DOHH2 (cell line): ENCODE data around the gene PTK7.

ENCODE experiments used
- H3F3A ChIP-seq: fragments of 200-600 bp; sonication (generic), shearing (Covaris generic); 2 replicates; pipeline ENCODE4 v1.6.0; 2016; ENCODE audit warnings: antibody characterized with exemption, mild to moderate bottlenecking; ENCODE audit not compliant: control insufficient read depth, insufficient read depth
- H3K27ac ChIP-seq: fragments of 200-600 bp; sonication (generic); 2 replicates; pipeline ENCODE4 v1.5.1; 2014; ENCODE audit warnings: low read depth, mild to moderate bottlenecking, low read length, moderate library complexity
- H3K27me3 ChIP-seq: fragments of 200-600 bp; sonication (generic); 2 replicates; pipeline ENCODE4 v1.6.1; 2014; ENCODE audit warnings: mild to moderate bottlenecking, low read length, mixed read lengths; ENCODE audit not compliant: control insufficient read depth
- H3K36me3 ChIP-seq: fragments of 200-600 bp; sonication (generic); 2 replicates; pipeline ENCODE4 v1.6.1; 2014; ENCODE audit warnings: mild to moderate bottlenecking, low read length, moderate library complexity, mixed read lengths; ENCODE audit not compliant: control insufficient read depth
- H3K4me1 ChIP-seq: fragments of 200-600 bp; sonication (generic); 2 replicates; pipeline ENCODE4 v1.6.1; 2014; ENCODE audit warnings: mild to moderate bottlenecking, low read length, mixed read lengths; ENCODE audit not compliant: control insufficient read depth
- H3K4me2 ChIP-seq: fragments of 200-600 bp; sonication (generic); 2 replicates; pipeline ENCODE4 v1.6.0; 2014; ENCODE audit warnings: mild to moderate bottlenecking, low read length, moderate library complexity
- H3K4me3 ChIP-seq: fragments of 200-600 bp; sonication (generic); 2 replicates; pipeline ENCODE4 v1.5.1; 2014; ENCODE audit warnings: mild to moderate bottlenecking, low read length, mixed read lengths
- H3K79me2 ChIP-seq: fragments of 200-600 bp; sonication (generic); 2 replicates; pipeline ENCODE4 v1.6.1; 2014; ENCODE audit warnings: mild to moderate bottlenecking, low read length, mixed read lengths; ENCODE audit not compliant: control insufficient read depth
- H3K9me2 ChIP-seq: fragments of 200-600 bp; sonication (generic); replicated peaks from 2 replicates; pipeline ENCODE4 v1.6.1; 2014; ENCODE audit warnings: mild to moderate bottlenecking, low read length, mixed read lengths; ENCODE audit not compliant: control insufficient read depth
- H3K9me3 ChIP-seq: fragments of 200-600 bp; sonication (generic); 2 replicates; pipeline ENCODE4 v1.6.1; 2014; ENCODE audit warnings: antibody characterized with exemption, low read length, mixed read lengths; ENCODE audit not compliant: control insufficient read depth, insufficient read depth
- H4K20me1 ChIP-seq: fragments of 200-600 bp; sonication (generic); 2 replicates; pipeline ENCODE4 v1.6.0; 2014; ENCODE audit warnings: low read depth, mild to moderate bottlenecking, antibody characterized with exemption, low read length, moderate library complexity; ENCODE audit not compliant: control insufficient read depth, insufficient read depth
- CTCF ChIP-seq: fragments of 200-600 bp; sonication (generic); IDR thresholded peaks from one replicate; pipeline ENCODE4 v1.5.1; 2014; ENCODE audit warnings: antibody characterized with exemption, mild to moderate bottlenecking, low read depth, low read length; ENCODE audit not compliant: poor library complexity, severe bottlenecking
- EZH2phosphoT487 ChIP-seq: fragments of 200-600 bp; sonication (generic); IDR thresholded peaks from 2 replicates; pipeline ENCODE4 v1.6.1; 2017; ENCODE audit warnings: borderline replicate concordance, mild to moderate bottlenecking, antibody characterized with exemption, low read length, moderate library complexity, mixed read lengths

Gene PTK7

GRCh38 chr6:43122146-43122545, 46.0 kb downstream of the PTK7 start:
- Histone ChIP-seq H3K9me3 (no peaks in the 10 kb centered on the region), H3K4me1 (no peaks in the 10 kb centered on the region), H4K20me1 (no peaks in the 10 kb centered on the region; the same call in 1 of the 2 replicates), H3F3A (no peaks in the 10 kb centered on the region), H3K4me3 (no peak overlapping the region), H3K4me2 (no peak overlapping the region), H3K9me2 (no peaks in the 10 kb centered on the region), H3K27ac (no peak overlapping the region), H3K27me3 (peaks cover 7% of the 10 kb centered on the region; the same call in 1 of the 2 replicates), H3K36me3 (no peaks in the 10 kb centered on the region), H3K79me2 (no peaks in the 10 kb centered on the region)
- TF ChIP-seq EZH2phosphoT487 (no peak), CTCF (no peak)

- H3K9me3 ChIP-seq, result no peaks in the 10 kb centered on the region
- peaks cover 7% of the 10 kb centered on the region; the same call in 1 of the 2 replicates for H3K27me3 ChIP-seq
- no peaks in the 10 kb centered on the region for H3K4me1 ChIP-seq
- H3K79me2 ChIP-seq, result no peaks in the 10 kb centered on the region
- no peak overlapping the region for H3K4me3 ChIP-seq
- TF ChIP-seq CTCF (no peak), EZH2phosphoT487 (no peak)
- H3K27ac ChIP-seq, result no peak overlapping the region
- H3K4me2 ChIP-seq, result no peak overlapping the region
- no peaks in the 10 kb centered on the region for H3K9me2 ChIP-seq
- no peaks in the 10 kb centered on the region; the same call in 1 of the 2 replicates for H4K20me1 ChIP-seq
- H3F3A ChIP-seq, result no peaks in the 10 kb centered on the region
- H3K36me3 ChIP-seq, result no peaks in the 10 kb centered on the region
Observed at GRCh38 chr6:43123461-43124314, 47.6 kb downstream of the PTK7 start.

GRCh38 chr6:43124481-43124880, 48.4 kb downstream of the PTK7 start:
- H3K4me1 ChIP-seq, result no peaks in the 10 kb centered on the region
- no peaks in the 10 kb centered on the region; the same call in 1 of the 2 replicates for H4K20me1 ChIP-seq

More at GRCh38 chr6:43124481-43124880, 48.4 kb downstream of the PTK7 start:
- Histone ChIP-seq H3K79me2 (no peaks in the 10 kb centered on the region), H3K36me3 (no peaks in the 10 kb centered on the region), H3K27ac (no peak overlapping the region), H3K27me3 (peaks cover 7% of the 10 kb centered on the region; the same call in 1 of the 2 replicates), H3F3A (no peaks in the 10 kb centered on the region), H3K4me2 (no peak overlapping the region), H3K9me3 (no peaks in the 10 kb centered on the region), H3K9me2 (no peaks in the 10 kb centered on the region), H3K4me3 (no peak overlapping the region)
- TF ChIP-seq EZH2phosphoT487 (no peak), CTCF (no peak)
